Ectodermal cell (in vitro differentiated cells): ENCODE results near the gene C14orf132.

ENCODE experiments used
- H3K27ac ChIP-seq: 2 replicates; pipeline ENCODE4 v1.7.0; 2013; ENCODE audit warnings: mild to moderate bottlenecking, low read depth, low read length; ENCODE audit not compliant: insufficient read depth, poor library complexity, severe bottlenecking
- H3K27me3 ChIP-seq: 2 replicates; pipeline ENCODE4 v1.7.0; 2013; ENCODE audit warnings: mild to moderate bottlenecking, low read length; ENCODE audit not compliant: insufficient read depth, control insufficient read depth, poor library complexity, severe bottlenecking
- H3K36me3 ChIP-seq: one replicate; pipeline ENCODE4 v1.7.0; 2013; ENCODE audit warnings: low read length; ENCODE audit not compliant: control insufficient read depth, insufficient read depth
- H3K4me1 ChIP-seq: one replicate; pipeline ENCODE4 v1.7.0; 2013; ENCODE audit warnings: low read length; ENCODE audit not compliant: control insufficient read depth, insufficient read depth
- H3K4me3 ChIP-seq: 2 replicates; pipeline ENCODE4 v1.7.0; 2013; ENCODE audit warnings: low read depth, low read length, control low read depth; ENCODE audit not compliant: insufficient read depth
- H3K9me3 ChIP-seq: 2 replicates; pipeline ENCODE4 v1.7.0; 2013; ENCODE audit warnings: mild to moderate bottlenecking, low read length, moderate library complexity; ENCODE audit not compliant: control insufficient read depth
- WGBS, 2 experiments: methylation state at CpG; one replicate each; pipeline ENCODE4 v1.1.7; 2013; ENCODE audit warnings: missing lambda C conversion rate in 2 of 2; 5-methylcytosine and 5-hydroxymethylcytosine counted together

C14orf132 gene

GRCh38 chr14:96090441-96091148, 51.4 kb downstream of the C14orf132 start:
- 75% methylated on average over 12 of the region's 12 CpGs for WGBS, 2 experiments
- H3K36me3 ChIP-seq = no peaks in the 10 kb centered on the region
- H3K4me3 ChIP-seq = no peak overlapping the region
- no peaks in the 10 kb centered on the region for H3K9me3 ChIP-seq
- H3K4me1 ChIP-seq = peaks cover 5% of the 10 kb centered on the region
- H3K27me3 ChIP-seq = no peaks in the 10 kb centered on the region
- no peak overlapping the region for H3K27ac ChIP-seq

- Histone ChIP-seq H3K27me3 (no peaks in the 10 kb centered on the region), H3K4me1 (peaks cover 10% of the 10 kb centered on the region), H3K27ac (no peak overlapping the region), H3K36me3 (no peaks in the 10 kb centered on the region), H3K9me3 (no peaks in the 10 kb centered on the region), H3K4me3 (no peak overlapping the region)
- WGBS, 2 experiments = 91 to 94% methylated on average over 15 of the region's 15 CpGs
These were observed 52.1 kb downstream of the C14orf132 start for GRCh38 chr14:96091149-96091693.

- Histone ChIP-seq H3K4me3 (no peak overlapping the region), H3K4me1 (peaks cover 10% of the 10 kb centered on the region), H3K9me3 (no peaks in the 10 kb centered on the region), H3K27me3 (no peaks in the 10 kb centered on the region), H3K36me3 (no peaks in the 10 kb centered on the region), H3K27ac (no peak overlapping the region)
- WGBS, 2 experiments = 89 to 91% methylated on average over 13 of the region's 13 CpGs
These were observed 52.8 kb downstream of the C14orf132 start for GRCh38 chr14:96091941-96092411.

- H3K4me3 ChIP-seq = no peak overlapping the region
- 82 to 85% methylated on average over 3 of the region's 3 CpGs for WGBS, 2 experiments
- H3K27ac ChIP-seq = no peak overlapping the region
- H3K4me1 ChIP-seq = peaks cover 10% of the 10 kb centered on the region
- no peaks in the 10 kb centered on the region for H3K9me3 ChIP-seq
- no peaks in the 10 kb centered on the region for H3K36me3 ChIP-seq
- no peaks in the 10 kb centered on the region for H3K27me3 ChIP-seq
These were observed 53.8 kb downstream of the C14orf132 start for GRCh38 chr14:96092936-96093335.

- H3K27me3 ChIP-seq = no peaks in the 10 kb centered on the region
- no peak overlapping the region for H3K4me3 ChIP-seq
- H3K4me1 ChIP-seq = peaks cover 10% of the 10 kb centered on the region
- WGBS, 2 experiments = 93 to 94% methylated on average over 4 of the region's 4 CpGs
- H3K27ac ChIP-seq = no peak overlapping the region
- no peaks in the 10 kb centered on the region for H3K9me3 ChIP-seq
- H3K36me3 ChIP-seq = no peaks in the 10 kb centered on the region
These were observed 55.0 kb downstream of the C14orf132 start for GRCh38 chr14:96094211-96094610.

- Histone ChIP-seq H3K9me3 (no peaks in the 10 kb centered on the region), H3K27ac (no peak overlapping the region), H3K36me3 (no peaks in the 10 kb centered on the region), H3K27me3 (no peaks in the 10 kb centered on the region), H3K4me3 (no peak overlapping the region), H3K4me1 (peaks cover 10% of the 10 kb centered on the region)
- WGBS, 2 experiments = 94 to 97% methylated on average over 5 of the region's 5 CpGs
These were observed 55.5 kb downstream of the C14orf132 start for GRCh38 chr14:96094656-96095055.

GRCh38 chr14:96095058-96095457, 55.9 kb downstream of the C14orf132 start:
- H3K9me3 ChIP-seq = no peaks in the 10 kb centered on the region
- H3K27ac ChIP-seq = no peak overlapping the region
- WGBS, 2 experiments = 90 to 94% methylated on average over 3 of the region's 3 CpGs
- H3K4me3 ChIP-seq = no peak overlapping the region
- H3K27me3 ChIP-seq = no peaks in the 10 kb centered on the region
- H3K36me3 ChIP-seq = no peaks in the 10 kb centered on the region
- peaks cover 10% of the 10 kb centered on the region for H3K4me1 ChIP-seq

GRCh38 chr14:96095581-96096476, 56.7 kb downstream of the C14orf132 start:
- H3K36me3 ChIP-seq = no peaks in the 10 kb centered on the region
- 56 to 61% methylated on average over 16 of the region's 16 CpGs for WGBS, 2 experiments
- H3K27ac ChIP-seq = no peak overlapping the region
- H3K4me3 ChIP-seq = no peak overlapping the region
- no peaks in the 10 kb centered on the region for H3K27me3 ChIP-seq
- no peaks in the 10 kb centered on the region for H3K9me3 ChIP-seq
- H3K4me1 ChIP-seq = peaks cover 10% of the 10 kb centered on the region

GRCh38 chr14:96096639-96097610, 57.8 kb downstream of the C14orf132 start:
- H3K4me1 ChIP-seq = peaks cover 10% of the 10 kb centered on the region
- no peak overlapping the region for H3K4me3 ChIP-seq
- no peaks in the 10 kb centered on the region for H3K27me3 ChIP-seq
- H3K36me3 ChIP-seq = no peaks in the 10 kb centered on the region
- no peaks in the 10 kb centered on the region for H3K9me3 ChIP-seq
- WGBS, 2 experiments = 87 to 88% methylated on average over 12 of the region's 12 CpGs
- no peak overlapping the region for H3K27ac ChIP-seq
